NB4 (cell line): ENCODE measurements around the gene BRMS1L.
"Not testable (repeated sequence)": the region's sequence is repeated elsewhere in the genome, so short reads cannot be mapped to it uniquely, and the experiment has no call there.

Experiments used
- DNase-seq: peaks from one replicate; pipeline ENCODE4 v3.0.0; 2010; ENCODE audit warnings: low read depth
- H3K4me3 ChIP-seq: one replicate; pipeline ENCODE4 v1.5.1; 2011; ENCODE audit warnings: mild to moderate bottlenecking, low read depth, low read length, moderate library complexity
- CTCF ChIP-seq: IDR thresholded peaks from one replicate; pipeline ENCODE4 v1.5.1; 2012; ENCODE audit warnings: low read depth, low read length
- MYC ChIP-seq: IDR thresholded peaks from 2 replicates; pipeline ENCODE4 v1.6.1; 2011; ENCODE audit warnings: low read depth, low read length
- POLR2A ChIP-seq: IDR thresholded peaks from 2 replicates; pipeline ENCODE4 v1.6.1; 2011; ENCODE audit warnings: mild to moderate bottlenecking; ENCODE audit not compliant: insufficient read length; ENCODE audit errors: extremely low read depth
- TF ChIP-seq, protein P1 (sequence below): IDR thresholded peaks from 2 replicates; pipeline ENCODE4 v1.6.1; 2011; ENCODE audit warnings: low read depth, low read length

The BRMS1L gene

DNA sequence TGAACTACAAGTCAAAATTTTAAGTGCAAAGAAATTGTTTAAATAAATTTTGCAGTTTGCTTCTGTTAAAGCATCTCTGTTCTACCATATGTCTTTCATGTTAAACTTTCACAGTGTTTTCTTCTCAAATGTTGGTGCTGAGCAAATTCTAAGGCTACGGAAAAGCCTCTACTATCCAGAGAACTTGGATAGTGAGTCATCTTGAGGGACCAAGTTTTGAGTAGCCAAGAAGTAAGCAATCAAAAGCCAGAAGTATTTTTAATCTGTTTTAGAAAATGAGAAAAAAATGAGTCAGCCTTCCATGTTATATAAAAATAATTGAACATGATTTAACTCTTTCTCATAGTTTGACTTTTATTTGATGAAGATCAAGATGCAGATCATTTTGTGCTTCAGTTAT is 3.3 kb downstream of the BRMS1L start:
- DNase-seq, result no peak
- H3K4me3 ChIP-seq, result no peak overlapping the region
- TF ChIP-seq, protein P1, sequence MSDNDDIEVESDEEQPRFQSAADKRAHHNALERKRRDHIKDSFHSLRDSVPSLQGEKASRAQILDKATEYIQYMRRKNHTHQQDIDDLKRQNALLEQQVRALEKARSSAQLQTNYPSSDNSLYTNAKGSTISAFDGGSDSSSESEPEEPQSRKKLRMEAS, result no peak
- TF ChIP-seq CTCF, result no peak
- no peak for TF ChIP-seq POLR2A

DNA sequence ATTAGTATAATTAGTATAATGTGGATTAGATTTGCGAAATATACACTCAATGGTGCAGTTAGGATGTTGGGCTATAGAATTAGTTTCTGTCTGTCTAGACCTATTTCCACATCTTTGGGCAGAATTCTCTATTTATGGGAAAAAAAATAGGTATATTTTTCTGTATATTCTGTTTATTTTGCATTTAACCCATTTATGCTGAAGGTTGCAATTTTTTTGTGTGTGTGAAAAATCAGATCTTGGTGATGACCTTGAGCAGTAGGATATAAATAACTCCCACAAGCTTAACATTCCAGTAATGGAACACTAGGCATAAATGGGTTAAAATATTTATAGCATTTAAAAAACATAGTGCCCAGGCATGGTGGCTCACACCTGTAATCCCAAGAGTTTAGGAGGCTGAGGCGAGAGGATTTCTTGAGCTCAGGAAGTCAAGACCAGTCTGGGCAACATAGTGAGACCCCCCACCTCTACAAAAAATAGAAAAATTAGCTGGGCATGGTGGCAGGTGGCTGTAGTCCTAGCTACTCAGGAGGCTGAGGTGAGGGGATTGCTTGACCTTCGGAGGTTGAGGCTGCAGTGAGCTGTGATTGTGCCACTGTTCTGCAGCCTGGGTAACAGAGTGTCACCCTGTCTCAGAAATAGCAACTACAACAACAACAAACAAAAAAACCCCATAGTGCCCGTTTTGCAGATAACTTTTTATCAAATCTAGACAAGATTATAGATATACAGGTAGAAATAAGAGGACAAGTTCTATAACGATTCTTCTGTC is 9.3 kb downstream of the BRMS1L start:
- no peak for DNase-seq
- TF ChIP-seq, protein P1, result no peak
- no peak overlapping the region for H3K4me3 ChIP-seq

DNA sequence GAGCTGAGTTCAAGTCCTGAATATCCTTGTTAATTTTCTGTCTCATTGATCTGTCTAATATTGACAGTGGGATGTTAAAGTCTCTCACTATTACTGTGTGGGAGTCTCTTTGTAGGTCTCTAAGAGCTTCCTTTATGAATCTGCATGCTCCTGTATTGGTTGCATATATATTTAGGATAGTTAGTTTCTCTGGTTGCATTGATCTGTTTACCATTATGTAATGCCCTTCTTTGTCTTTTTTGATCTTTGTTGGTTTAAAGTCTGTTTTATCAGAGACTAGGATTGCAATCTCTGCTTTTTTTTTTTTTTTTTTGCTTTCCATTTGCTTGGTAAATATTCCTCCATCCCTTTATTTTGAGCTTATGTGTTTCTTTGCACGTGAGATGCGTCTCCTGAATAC is 15.6 kb downstream of the BRMS1L start:
- H3K4me3 ChIP-seq, DNase-seq: not testable (repeated sequence)

GRCh38 chr14:35842245-35842644 is 16.1 kb downstream of the BRMS1L start:
- not testable (repeated sequence) for DNase-seq, H3K4me3 ChIP-seq

- no peak for DNase-seq
- TF ChIP-seq MYC, result no peak
- TF ChIP-seq, protein P1, result no peak
- no peak for TF ChIP-seq CTCF
- no peak for TF ChIP-seq POLR2A
- no peak overlapping the region for H3K4me3 ChIP-seq
Measured at GRCh38 chr14:35844494-35844893, 18.4 kb downstream of the BRMS1L start.

GRCh38 chr14:35847636-35848035 is 21.5 kb downstream of the BRMS1L start:
- H3K4me3 ChIP-seq, result no peak overlapping the region
- TF ChIP-seq, protein P1, result no peak
- TF ChIP-seq POLR2A (no peak), CTCF (no peak)
- DNase-seq, result no peak

DNA sequence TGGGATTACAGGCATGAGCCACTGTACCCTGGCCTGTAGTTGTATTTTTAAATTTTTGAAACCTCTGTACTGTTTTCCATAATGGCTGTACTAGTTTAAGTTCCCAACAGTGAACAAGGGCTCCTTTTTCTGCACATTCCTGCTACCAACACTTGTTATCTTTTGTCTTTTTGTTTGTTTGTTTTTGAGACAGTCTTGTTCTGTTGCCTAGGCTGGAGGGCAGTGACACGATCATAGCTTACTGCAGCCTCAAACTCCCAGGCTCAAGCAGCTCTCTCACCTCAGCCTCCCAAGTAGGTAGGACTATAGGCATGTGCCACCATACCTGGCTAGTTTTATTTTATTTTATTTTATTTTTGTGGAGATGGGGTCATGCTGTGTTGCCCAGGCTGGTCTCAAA is 23.0 kb downstream of the BRMS1L start:
- no peak overlapping the region for H3K4me3 ChIP-seq
- TF ChIP-seq CTCF (no peak), POLR2A (no peak), MYC (no peak)
- TF ChIP-seq, protein P1, result no peak
- no peak for DNase-seq
